ENCODE data around the gene ELP5. TPM values are rescaled to one million over a fixed set of nuclear protein-coding genes. Genes with fewer than 3 reads are reported as not detected.

The ELP5 gene
- total RNA-seq, 4 donors from 2014 or later = 29.6 to 36.8 (median 33.8) TPM

DNA sequence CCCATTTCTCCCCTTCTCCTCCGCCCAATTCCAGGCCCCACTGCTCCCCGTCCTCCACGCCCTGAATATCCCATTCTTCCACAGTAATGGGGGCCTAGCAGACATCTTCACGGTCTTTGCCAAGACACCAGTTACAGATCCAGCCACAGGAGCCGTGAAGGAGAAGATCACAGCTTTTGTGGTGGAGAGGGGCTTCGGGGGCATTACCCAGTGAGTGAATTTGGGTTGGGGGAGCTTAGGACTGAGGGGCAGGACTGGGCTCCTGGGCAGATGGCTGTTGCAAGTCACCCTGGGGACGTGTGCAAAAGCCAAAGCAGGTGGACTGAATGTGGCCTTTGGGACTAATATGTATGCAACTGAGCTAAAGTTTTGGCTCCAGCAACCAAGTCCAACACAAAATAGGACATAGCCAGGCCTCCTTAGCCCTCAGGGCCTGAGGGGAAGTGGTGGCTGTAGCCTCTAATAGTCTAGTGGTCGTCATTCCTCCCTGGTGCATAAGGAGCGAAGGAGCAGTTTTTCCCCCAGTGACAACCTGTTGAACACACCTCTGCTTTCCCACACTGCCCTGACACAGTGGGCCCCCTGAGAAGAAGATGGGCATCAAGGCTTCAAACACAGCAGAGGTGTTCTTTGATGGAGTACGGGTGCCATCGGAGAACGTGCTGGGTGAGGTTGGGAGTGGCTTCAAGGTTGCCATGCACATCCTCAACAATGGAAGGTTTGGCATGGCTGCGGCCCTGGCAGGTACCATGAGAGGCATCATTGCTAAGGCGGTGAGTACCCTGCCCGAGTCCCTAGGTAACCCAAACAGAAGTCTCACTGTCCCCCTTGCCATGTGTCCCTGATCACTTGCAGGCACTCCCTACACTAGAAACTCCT, 29.7 kb upstream of the ELP5 start:
- H3K36me3 ChIP-seq = peaks cover 0 to 64% of the 10 kb centered on the region in 2 donors
- H3K27me3 ChIP-seq = no peaks in the 10 kb centered on the region
- H3K27ac ChIP-seq = peak overlapping the region in 3 of 4 donors; percentile 88 to 98 (median 97)
- no peak overlapping the region for H3K4me3 ChIP-seq
- TF ChIP-seq, protein P1, sequence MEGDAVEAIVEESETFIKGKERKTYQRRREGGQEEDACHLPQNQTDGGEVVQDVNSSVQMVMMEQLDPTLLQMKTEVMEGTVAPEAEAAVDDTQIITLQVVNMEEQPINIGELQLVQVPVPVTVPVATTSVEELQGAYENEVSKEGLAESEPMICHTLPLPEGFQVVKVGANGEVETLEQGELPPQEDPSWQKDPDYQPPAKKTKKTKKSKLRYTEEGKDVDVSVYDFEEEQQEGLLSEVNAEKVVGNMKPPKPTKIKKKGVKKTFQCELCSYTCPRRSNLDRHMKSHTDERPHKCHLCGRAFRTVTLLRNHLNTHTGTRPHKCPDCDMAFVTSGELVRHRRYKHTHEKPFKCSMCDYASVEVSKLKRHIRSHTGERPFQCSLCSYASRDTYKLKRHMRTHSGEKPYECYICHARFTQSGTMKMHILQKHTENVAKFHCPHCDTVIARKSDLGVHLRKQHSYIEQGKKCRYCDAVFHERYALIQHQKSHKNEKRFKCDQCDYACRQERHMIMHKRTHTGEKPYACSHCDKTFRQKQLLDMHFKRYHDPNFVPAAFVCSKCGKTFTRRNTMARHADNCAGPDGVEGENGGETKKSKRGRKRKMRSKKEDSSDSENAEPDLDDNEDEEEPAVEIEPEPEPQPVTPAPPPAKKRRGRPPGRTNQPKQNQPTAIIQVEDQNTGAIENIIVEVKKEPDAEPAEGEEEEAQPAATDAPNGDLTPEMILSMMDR (IDR thresholded peaks at IDR 0.05) = no peak
- TF ChIP-seq EP300 (IDR thresholded peaks at IDR 0.05) (no peak), POLR2AphosphoS5 (IDR thresholded peaks at IDR 0.05) (no peak), POLR2A (IDR thresholded peaks at IDR 0.05) (no peak)
- WGBS, 2 donors (ENCODE audit: low coverage in 1 of 2) = 60 to 65% methylated on average over 6 of the region's 15 CpGs
- H3K9me3 ChIP-seq = no peaks in the 10 kb centered on the region
- ATAC-seq = no peak
- H3K4me1 ChIP-seq = peaks cover 2 to 50% (median 15%) of the 10 kb centered on the region in 3 donors

DNA sequence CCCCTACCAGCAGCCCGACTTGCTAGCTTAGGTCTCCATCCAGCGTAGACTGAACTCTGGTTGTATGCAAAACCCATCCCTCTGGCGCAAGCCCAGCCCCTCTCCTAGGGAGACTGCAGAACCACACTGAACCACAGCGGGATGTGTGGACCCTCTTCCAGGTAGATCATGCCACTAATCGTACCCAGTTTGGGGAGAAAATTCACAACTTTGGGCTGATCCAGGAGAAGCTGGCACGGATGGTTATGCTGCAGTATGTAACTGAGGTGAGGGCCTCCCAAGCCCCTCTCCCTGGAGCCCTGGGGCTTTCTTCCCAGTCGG, 29.1 kb upstream of the ELP5 start:
- H3K27me3 ChIP-seq = no peaks in the 10 kb centered on the region
- no peak for ATAC-seq
- H3K27ac ChIP-seq = peak overlapping the region in 3 of 4 donors; percentile 7 to 88 (median 38)
- H3K36me3 ChIP-seq = peaks cover 0 to 70% of the 10 kb centered on the region in 2 donors
- no peaks in the 10 kb centered on the region for H3K9me3 ChIP-seq
- H3K4me1 ChIP-seq = peaks cover 2 to 45% (median 11%) of the 10 kb centered on the region in 3 donors
- TF ChIP-seq EP300 (IDR thresholded peaks at IDR 0.05) (no peak), POLR2AphosphoS5 (IDR thresholded peaks at IDR 0.05) (no peak), POLR2A (IDR thresholded peaks at IDR 0.05) (no peak)
- TF ChIP-seq, protein P1 (IDR thresholded peaks at IDR 0.05) = no peak
- H3K4me3 ChIP-seq = no peak overlapping the region
- 20% methylated on average over 1 of the region's 7 CpGs; no CpG with 5 or more reads in 1 of the 2 donors for WGBS, 2 donors (ENCODE audit: low coverage in 1 of 2)

DNA sequence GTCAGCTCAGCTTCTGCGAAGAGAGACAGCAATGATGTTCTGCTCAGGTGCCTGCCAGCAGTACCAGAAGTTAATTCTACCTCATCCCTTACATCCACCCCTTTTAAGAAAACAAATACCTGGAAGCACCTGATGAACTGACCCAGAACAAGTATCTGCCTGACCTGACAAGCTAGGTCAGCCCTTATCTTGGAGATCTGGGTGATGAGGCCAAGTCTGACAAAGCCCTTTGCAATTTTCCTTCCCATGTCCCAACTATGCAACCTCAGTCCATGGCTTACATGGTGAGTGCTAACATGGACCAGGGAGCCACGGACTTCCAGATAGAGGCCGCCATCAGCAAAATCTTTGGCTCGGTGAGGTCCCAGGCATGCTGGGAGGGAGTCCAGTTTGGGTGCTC, 28.6 kb upstream of the ELP5 start:
- H3K4me1 ChIP-seq = peaks cover 2 to 41% (median 7%) of the 10 kb centered on the region in 3 donors
- H3K36me3 ChIP-seq = peaks cover 0 to 75% of the 10 kb centered on the region in 2 donors
- no peak for ATAC-seq
- TF ChIP-seq POLR2AphosphoS5 (IDR thresholded peaks at IDR 0.05) (no peak), EP300 (IDR thresholded peaks at IDR 0.05) (no peak), POLR2A (IDR thresholded peaks at IDR 0.05) (no peak)
- TF ChIP-seq, protein P1 (IDR thresholded peaks at IDR 0.05) = no peak
- no CpG with 5 or more reads among the region's 4 CpGs for WGBS, 2 donors (ENCODE audit: low coverage in 1 of 2)
- peak overlapping the region in 2 of 4 donors; percentile 7 to 38 for H3K27ac ChIP-seq
- no peaks in the 10 kb centered on the region for H3K9me3 ChIP-seq
- H3K27me3 ChIP-seq = no peaks in the 10 kb centered on the region
- H3K4me3 ChIP-seq = no peak overlapping the region

DNA sequence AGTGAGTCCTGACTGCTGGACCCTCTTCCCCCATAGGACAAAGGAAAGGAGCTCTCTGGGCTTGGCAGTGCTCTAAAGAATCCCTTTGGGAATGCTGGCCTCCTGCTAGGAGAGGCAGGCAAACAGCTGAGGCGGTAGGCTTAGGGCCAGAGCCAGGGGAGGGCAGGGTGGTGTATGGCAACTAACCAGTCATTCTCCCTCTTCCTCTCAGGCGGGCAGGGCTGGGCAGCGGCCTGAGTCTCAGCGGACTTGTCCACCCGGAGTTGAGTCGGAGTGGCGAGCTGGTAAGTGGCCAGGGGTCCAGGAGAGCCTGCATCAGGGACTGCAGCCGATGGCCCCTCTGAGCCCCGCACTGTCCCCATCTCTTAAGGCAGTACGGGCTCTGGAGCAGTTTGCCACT, 27.9 kb upstream of the ELP5 start:
- WGBS, 2 donors (ENCODE audit: low coverage in 1 of 2) = 78% methylated on average over 10 of the region's 10 CpGs; no CpG with 5 or more reads in 1 of the 2 donors

More for the DNA sequence above, 27.9 kb upstream of the ELP5 start:
- ATAC-seq = no peak
- H3K27ac ChIP-seq = peak overlapping the region in 2 of 4 donors; percentile 25 to 62
- H3K27me3 ChIP-seq = no peaks in the 10 kb centered on the region
- peaks cover 0 to 82% of the 10 kb centered on the region in 2 donors for H3K36me3 ChIP-seq
- H3K9me3 ChIP-seq = no peaks in the 10 kb centered on the region
- TF ChIP-seq POLR2AphosphoS5 (IDR thresholded peaks at IDR 0.05) = peak; percentile 20
- TF ChIP-seq, protein P1 (IDR thresholded peaks at IDR 0.05) = no peak
- H3K4me3 ChIP-seq = no peak overlapping the region
- peaks cover 2 to 34% (median 6%) of the 10 kb centered on the region in 3 donors for H3K4me1 ChIP-seq

All from gastroesophageal sphincter (tissue), 4 donors.